ENCODE data around the gene ARHGAP8. TPM values are rescaled to one million over a fixed set of nuclear protein-coding genes. Genes with fewer than 3 reads are reported as not detected.
"Not testable (repeated sequence)": the region's sequence is repeated elsewhere in the genome, so short reads cannot be mapped to it uniquely, and the experiment has no call there.

Gene ARHGAP8
- total RNA-seq, 2 donors from 2014 or later, result 2.3 TPM; not detected in 1

GRCh38 chr22:44787832-44788231 is 35.5 kb downstream of the ARHGAP8 start:
- no peak for ATAC-seq (replicated peaks)
- H3K9me3 Mint-ChIP-seq, result no peaks in the 10 kb centered on the region
- H3K36me3 Mint-ChIP-seq (ENCODE audit: low read depth), result no peaks in the 10 kb centered on the region

GRCh38 chr22:44793106-44793505 is 40.7 kb downstream of the ARHGAP8 start:
- H3K27ac Mint-ChIP-seq, result no peak overlapping the region
- no peak overlapping the region for H3K4me3 Mint-ChIP-seq
- no peaks in the 10 kb centered on the region for H3K36me3 Mint-ChIP-seq (ENCODE audit: low read depth)
- peaks cover 3% of the 10 kb centered on the region for H3K27me3 Mint-ChIP-seq
- no peak for ATAC-seq (replicated peaks)
- peaks cover 4% of the 10 kb centered on the region for H3K4me1 Mint-ChIP-seq
- no peaks in the 10 kb centered on the region for H3K9me3 Mint-ChIP-seq

More at GRCh38 chr22:44787832-44788231, 35.5 kb downstream of the ARHGAP8 start:
- H3K27me3 Mint-ChIP-seq, result peaks cover 16% of the 10 kb centered on the region
- no peak overlapping the region for H3K27ac Mint-ChIP-seq
- H3K4me1 Mint-ChIP-seq, result peaks cover 4% of the 10 kb centered on the region
- H3K4me3 Mint-ChIP-seq, result no peak overlapping the region

- no peaks in the 10 kb centered on the region for H3K36me3 Mint-ChIP-seq (ENCODE audit: low read depth)
- H3K4me1 Mint-ChIP-seq, result peaks cover 4% of the 10 kb centered on the region
- no peak overlapping the region for H3K4me3 Mint-ChIP-seq
- no peak overlapping the region for H3K27ac Mint-ChIP-seq
- ATAC-seq (replicated peaks), result no peak
- no peaks in the 10 kb centered on the region for H3K9me3 Mint-ChIP-seq
- peaks cover 3% of the 10 kb centered on the region for H3K27me3 Mint-ChIP-seq
Measured at GRCh38 chr22:44793506-44794172, 41.3 kb downstream of the ARHGAP8 start.

- no peak overlapping the region for H3K4me3 Mint-ChIP-seq
- H3K4me1 Mint-ChIP-seq, result no peaks in the 10 kb centered on the region
- no peak overlapping the region for H3K27ac Mint-ChIP-seq
- H3K36me3 Mint-ChIP-seq (ENCODE audit: low read depth), result no peaks in the 10 kb centered on the region
- no peaks in the 10 kb centered on the region for H3K9me3 Mint-ChIP-seq
- ATAC-seq (replicated peaks), result no peak
- no peaks in the 10 kb centered on the region for H3K27me3 Mint-ChIP-seq
Measured at GRCh38 chr22:44795701-44796630, 43.6 kb downstream of the ARHGAP8 start.

- H3K27ac Mint-ChIP-seq, result no peak overlapping the region
- ATAC-seq (replicated peaks), result no peak
- no peak overlapping the region for H3K4me3 Mint-ChIP-seq
- H3K27me3 Mint-ChIP-seq, result no peaks in the 10 kb centered on the region
- no peaks in the 10 kb centered on the region for H3K4me1 Mint-ChIP-seq
- no peaks in the 10 kb centered on the region for H3K36me3 Mint-ChIP-seq (ENCODE audit: low read depth)
- H3K9me3 Mint-ChIP-seq, result no peaks in the 10 kb centered on the region
Measured at GRCh38 chr22:44797181-44797725, 44.9 kb downstream of the ARHGAP8 start.

DNA sequence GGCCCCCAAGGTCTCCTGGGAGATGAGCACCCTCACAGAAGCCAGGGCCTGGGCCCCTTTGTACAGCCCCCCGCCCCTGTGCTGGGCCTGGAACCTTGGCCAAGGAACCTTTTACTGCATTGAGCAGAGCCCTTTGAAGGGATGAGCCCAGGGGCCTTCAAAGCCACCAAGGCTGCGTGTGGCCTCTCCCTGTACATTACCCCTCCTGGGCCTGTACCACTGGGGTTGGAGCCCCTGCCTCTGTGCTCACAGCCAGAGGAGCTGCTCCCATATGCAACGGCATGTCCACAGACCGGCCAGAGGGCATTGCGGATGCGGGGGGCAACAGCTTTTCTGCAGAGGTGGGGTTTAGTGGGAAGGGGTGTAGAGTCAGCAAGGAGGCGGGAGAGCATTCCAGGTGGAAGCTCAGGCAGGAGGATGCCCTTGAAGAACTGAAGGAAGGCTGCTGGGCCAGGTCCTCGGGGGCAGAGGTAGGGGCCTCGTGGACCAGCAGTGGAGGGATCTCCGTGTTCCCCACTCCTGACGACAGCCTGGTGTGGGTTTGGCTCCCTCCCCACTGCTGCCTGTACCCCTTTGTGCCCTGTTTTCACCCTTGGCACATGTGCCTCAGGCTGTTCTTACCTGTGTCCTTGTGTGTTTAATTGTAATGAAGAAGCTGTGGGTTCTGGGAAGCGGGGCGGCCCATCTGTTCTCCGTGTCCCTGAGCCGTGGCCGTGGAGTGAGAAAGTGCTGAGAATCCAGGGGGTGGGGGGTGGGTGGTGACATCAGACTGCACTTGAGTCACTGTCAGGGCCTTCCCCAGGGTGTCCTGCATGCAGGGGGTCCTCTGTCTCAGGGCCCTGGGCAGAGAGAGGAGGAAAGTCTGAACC is 46.9 kb downstream of the ARHGAP8 start:
- Mint-ChIP-seq H3K4me1 (no peaks in the 10 kb centered on the region), H3K36me3 (ENCODE audit: low read depth) (no peaks in the 10 kb centered on the region), H3K27me3 (peaks cover 7% of the 10 kb centered on the region), H3K4me3 (no peak overlapping the region), H3K27ac (no peak overlapping the region), H3K9me3 (no peaks in the 10 kb centered on the region)
- no peak for ATAC-seq (replicated peaks)

DNA sequence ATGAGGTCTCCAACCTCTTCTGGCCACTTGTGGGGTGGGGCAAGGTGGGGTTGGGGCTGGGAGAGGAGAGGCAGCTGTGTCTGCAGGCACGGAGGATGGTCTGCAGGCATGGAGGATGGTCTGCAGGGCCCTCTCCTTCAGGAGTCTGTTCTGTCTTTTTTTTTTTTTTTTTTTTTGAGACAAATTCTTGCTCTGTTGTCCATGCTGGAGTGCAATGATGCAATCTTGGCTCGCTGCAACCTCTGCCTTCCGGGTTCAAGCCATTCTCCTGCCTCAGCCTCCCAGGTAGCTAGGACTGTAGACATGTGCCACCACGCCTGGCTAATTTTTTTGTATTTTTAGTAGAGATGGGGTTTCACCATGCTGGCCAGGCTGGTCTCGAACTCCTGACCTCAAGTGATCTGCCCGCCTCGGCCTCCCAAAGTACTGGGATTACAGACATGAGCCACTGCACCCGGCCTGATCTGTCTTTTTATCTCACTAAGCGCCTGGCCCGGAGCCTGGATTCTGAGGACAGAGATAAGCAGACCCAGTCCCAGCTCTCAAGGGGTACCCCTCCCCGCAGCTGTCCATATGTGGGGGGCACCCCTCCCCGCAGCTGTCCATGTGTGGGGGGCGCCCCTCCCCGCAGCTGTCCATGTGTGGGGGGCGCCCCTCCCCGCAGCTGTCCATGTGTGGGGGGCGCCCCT is 47.7 kb downstream of the ARHGAP8 start:
- not testable (repeated sequence) for H3K27ac Mint-ChIP-seq; H3K4me1 Mint-ChIP-seq; H3K36me3 Mint-ChIP-seq (ENCODE audit: low read depth); ATAC-seq (replicated peaks); H3K4me3 Mint-ChIP-seq; H3K9me3 Mint-ChIP-seq
- peaks cover 14% of the 10 kb centered on the region for H3K27me3 Mint-ChIP-seq

DNA sequence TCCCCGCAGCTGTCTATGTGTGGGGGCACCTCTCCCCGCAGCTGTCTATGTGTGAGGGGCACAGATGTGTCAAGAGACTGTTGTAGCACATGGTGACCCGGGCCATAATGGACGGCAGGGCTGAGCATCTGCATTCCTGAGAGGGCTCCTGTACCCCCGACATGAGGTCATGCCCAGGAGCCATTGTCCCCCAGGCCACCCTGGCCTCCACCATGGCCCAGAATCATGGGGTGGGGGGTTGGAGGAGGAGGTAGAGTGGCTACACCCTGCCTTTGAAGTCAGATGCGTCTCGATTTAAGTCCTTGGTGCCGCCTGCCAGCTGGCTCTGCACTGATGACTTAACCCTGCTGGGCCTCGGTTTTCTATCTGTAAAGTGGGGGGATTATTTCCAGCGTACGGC is 49.1 kb downstream of the ARHGAP8 start:
- Mint-ChIP-seq H3K4me1 (no peaks in the 10 kb centered on the region), H3K36me3 (ENCODE audit: low read depth) (no peaks in the 10 kb centered on the region), H3K9me3 (no peaks in the 10 kb centered on the region), H3K4me3 (no peak overlapping the region), H3K27me3 (peaks cover 15% of the 10 kb centered on the region), H3K27ac (no peak overlapping the region)
- ATAC-seq (replicated peaks), result no peak

DNA sequence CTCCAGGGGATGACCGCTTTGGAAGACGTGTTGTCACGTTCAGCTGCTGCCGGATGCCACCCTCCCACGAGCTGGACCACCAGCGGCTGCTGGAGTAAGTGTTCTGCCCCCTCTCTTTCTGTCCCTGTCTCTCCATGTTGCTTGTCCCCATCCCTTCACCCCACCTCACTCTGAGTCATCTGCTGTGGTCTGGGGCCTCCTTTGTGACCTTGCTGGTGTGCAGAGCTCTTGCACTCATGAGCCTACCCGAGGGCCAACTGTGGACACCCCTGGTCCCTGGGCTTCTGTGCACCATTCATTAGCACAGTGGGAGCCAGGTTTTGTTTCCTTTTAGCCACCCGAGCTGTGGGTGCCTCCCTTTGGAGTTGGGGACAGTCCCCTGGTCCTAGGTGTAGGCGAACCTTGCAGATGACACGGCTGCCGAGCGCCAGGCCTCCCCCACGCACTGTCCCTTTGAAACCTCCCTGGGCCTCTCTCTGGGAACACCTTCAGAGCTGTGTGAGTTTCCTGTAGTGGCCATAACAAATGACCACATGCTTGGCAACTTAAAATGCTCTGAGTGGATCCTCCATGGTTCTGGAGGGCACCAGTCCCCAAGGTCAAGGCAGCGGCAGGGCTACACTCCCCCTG is 49.8 kb downstream of the ARHGAP8 start:
- Mint-ChIP-seq H3K4me1 (no peaks in the 10 kb centered on the region), H3K36me3 (ENCODE audit: low read depth) (no peaks in the 10 kb centered on the region), H3K4me3 (no peak overlapping the region), H3K27ac (no peak overlapping the region), H3K9me3 (no peaks in the 10 kb centered on the region), H3K27me3 (peaks cover 15% of the 10 kb centered on the region)
- peak; percentile 42 for ATAC-seq (replicated peaks)

- Mint-ChIP-seq H3K27ac (no peak overlapping the region), H3K9me3 (no peaks in the 10 kb centered on the region), H3K27me3 (peaks cover 15% of the 10 kb centered on the region), H3K4me1 (peaks cover under 1% of the 10 kb centered on the region), H3K36me3 (ENCODE audit: low read depth) (no peaks in the 10 kb centered on the region), H3K4me3 (no peak overlapping the region)
- no peak for ATAC-seq (replicated peaks)
Measured at GRCh38 chr22:44802956-44803355, 50.6 kb downstream of the ARHGAP8 start.

GRCh38 chr22:44804327-44804726 is 52.0 kb downstream of the ARHGAP8 start:
- no peak for ATAC-seq (replicated peaks)
- peaks cover 4% of the 10 kb centered on the region for H3K4me1 Mint-ChIP-seq
- peaks cover 18% of the 10 kb centered on the region for H3K27me3 Mint-ChIP-seq
- no peaks in the 10 kb centered on the region for H3K36me3 Mint-ChIP-seq (ENCODE audit: low read depth)
- no peak overlapping the region for H3K27ac Mint-ChIP-seq
- no peak overlapping the region for H3K4me3 Mint-ChIP-seq
- H3K9me3 Mint-ChIP-seq, result no peaks in the 10 kb centered on the region

DNA sequence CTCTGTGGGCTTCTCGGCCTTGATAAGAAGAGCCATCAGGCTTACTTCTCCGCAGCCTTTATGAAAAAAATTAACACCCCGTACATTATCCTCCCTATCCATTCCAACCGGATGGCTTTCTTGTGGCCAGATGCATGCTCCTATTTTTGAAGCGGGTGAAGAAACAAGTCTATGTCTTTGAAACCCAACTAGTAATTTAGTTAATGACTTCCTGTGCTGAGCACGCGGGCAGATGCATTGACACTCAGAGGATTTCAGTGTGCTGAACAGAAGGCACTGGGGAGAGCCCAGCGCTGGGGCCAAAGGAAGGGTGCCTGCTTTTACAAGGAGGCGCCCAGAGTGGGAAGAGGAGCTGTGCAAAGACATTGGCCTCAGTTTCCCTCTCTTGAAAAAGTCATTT is 53.3 kb downstream of the ARHGAP8 start:
- H3K9me3 Mint-ChIP-seq, result no peaks in the 10 kb centered on the region
- peaks cover 18% of the 10 kb centered on the region for H3K27me3 Mint-ChIP-seq
- no peak overlapping the region for H3K4me3 Mint-ChIP-seq
- H3K4me1 Mint-ChIP-seq, result peaks cover 4% of the 10 kb centered on the region
- H3K27ac Mint-ChIP-seq, result no peak overlapping the region
- H3K36me3 Mint-ChIP-seq (ENCODE audit: low read depth), result no peaks in the 10 kb centered on the region
- ATAC-seq (replicated peaks), result no peak

- no peaks in the 10 kb centered on the region for H3K9me3 Mint-ChIP-seq
- H3K27ac Mint-ChIP-seq, result no peak overlapping the region
- peaks cover 18% of the 10 kb centered on the region for H3K27me3 Mint-ChIP-seq
- H3K36me3 Mint-ChIP-seq (ENCODE audit: low read depth), result no peaks in the 10 kb centered on the region
- no peak for ATAC-seq (replicated peaks)
- no peak overlapping the region for H3K4me3 Mint-ChIP-seq
- peaks cover 4% of the 10 kb centered on the region for H3K4me1 Mint-ChIP-seq
Measured at GRCh38 chr22:44807232-44807631, 54.9 kb downstream of the ARHGAP8 start.

All from activated T-helper 17 cell treated with anti-CD3 and anti-CD28 coated beads, Interleukin-2, amount 50 U/mL, for 72 hours (primary cell).